HepG2 (cell line): ENCODE results near the gene EYA2. TPM values are rescaled to one million over a fixed set of nuclear protein-coding genes. Genes with fewer than 3 reads are reported as not detected.

ENCODE experiments used
- ATAC-seq: fragments of 200-7000 bp; cut with Tn5 transposase; 3 replicates; pipeline ENCODE4 v1.9.1; 2020; ENCODE audit warnings: mild to moderate bottlenecking, moderate library complexity
- BruUV-seq: library from RNA; stranded (reverse); fragments of 400-500 nt; replicated peaks from 2 replicates; lab custom pipeline; 2021; lab: Mats Ljungman, UMichigan
- CTCF ChIA-PET: fragments of 300-600 bp; formaldehyde crosslinking; extraction: SDS; loops from one replicate; lab custom pipeline; 2021; ENCODE audit warnings: low total read pairs, inconsistent platforms, low intra/inter-chr PET ratio; lab: Yijun Ruan, JAX
- POLR2A ChIA-PET: fragments of 350-600 bp; sonication (Branson Sonifier 250); formaldehyde crosslinking; loops from one replicate; lab custom pipeline; 2020; ENCODE audit warnings: antibody characterized with exemption, inconsistent platforms; lab: Yijun Ruan, JAX
- DNase-seq: peaks from one replicate; pipeline ENCODE4 v3.0.0-alpha.2; 2015; ENCODE audit warnings: low spot score
- FAIRE-seq: peaks from 3 replicates; lab custom pipeline; 2011; peaks lifted over from hg19 to GRCh38; lab: Jason Lieb, UNC
- H2AFZ ChIP-seq: one replicate; pipeline ENCODE4 v1.6.1; 2011; ENCODE audit warnings: low read length, inconsistent platforms
- H3K27ac ChIP-seq: fragments of 300-600 bp; 3 replicates; pipeline ENCODE4 v1.8.0; 2011; ENCODE audit warnings: mixed run types, mild to moderate bottlenecking, mixed read lengths, low read length, inconsistent platforms; ENCODE audit not compliant: insufficient read depth; ENCODE audit errors: extremely low read length
- H3K27me3 ChIP-seq, 2 experiments: fragments of 200-600 bp in 1 of 2; 2 replicates in 1 of 2; 3 replicates in 1 of 2; pipeline versions ENCODE4 v1.6.0 to v1.8.0; 2011; ENCODE audit warnings: low read length in 2 of 2, mild to moderate bottlenecking in 2 of 2, moderate library complexity in 2 of 2, inconsistent platforms in 1 of 2; ENCODE audit not compliant: insufficient read depth in 2 of 2, control insufficient read depth in 1 of 2
- H3K36me3 ChIP-seq, 2 experiments: fragments of 200-600 bp in 1 of 2; replicated peaks in 1 of 2; 2 replicates in 1 of 2; 3 replicates in 1 of 2; pipeline versions ENCODE4 v1.5.1 to v1.8.0; 2011; ENCODE audit warnings: low read length in 2 of 2, inconsistent platforms in 1 of 2; ENCODE audit not compliant: insufficient read depth in 2 of 2, control insufficient read depth in 1 of 2
- H3K4me1 ChIP-seq: 2 replicates; pipeline ENCODE4 v1.5.1; 2012; ENCODE audit warnings: low read length, inconsistent platforms; ENCODE audit not compliant: insufficient read depth
- H3K4me2 ChIP-seq: 2 replicates; pipeline ENCODE4 v1.6.0; 2011; ENCODE audit warnings: low read depth, low read length, inconsistent platforms
- H3K4me3 ChIP-seq, 3 experiments: fragments of 200-600 bp in 1 of 3; sonication (generic), shearing (Covaris generic) in 1 of 3; replicated peaks in 1 of 3; 2 replicates each; pipeline ENCODE4 v1.5.1; 2011 to 2016; ENCODE audit warnings: low read length in 3 of 3, inconsistent platforms in 2 of 3, low read depth in 2 of 3, mild to moderate bottlenecking in 2 of 3, control low read depth in 1 of 3, mixed read lengths in 1 of 3; ENCODE audit not compliant: insufficient read depth in 1 of 3
- H3K79me2 ChIP-seq: one replicate; pipeline ENCODE4 v1.6.1; 2011; ENCODE audit warnings: low read length, inconsistent platforms; ENCODE audit not compliant: insufficient read depth
- H3K9ac ChIP-seq: 2 replicates; pipeline ENCODE4 v1.6.0; 2011; ENCODE audit warnings: mild to moderate bottlenecking, low read depth, low read length, inconsistent platforms; ENCODE audit not compliant: insufficient read depth
- H3K9me3 ChIP-seq: 2 replicates; pipeline ENCODE4 v1.5.1; 2012; ENCODE audit warnings: mild to moderate bottlenecking, low read length
- H4K20me1 ChIP-seq: 2 replicates; pipeline ENCODE4 v1.6.0; 2011; ENCODE audit warnings: inconsistent platforms, mild to moderate bottlenecking, low read length, moderate library complexity; ENCODE audit not compliant: insufficient read depth
- E2F5 ChIP-seq: sonication (generic); formaldehyde crosslinking; conservative IDR thresholded peaks from 2 replicates; pipeline ENCODE4 v1.4.0; 2020; ENCODE audit warnings: missing genetic modification reagents
- EEA1 ChIP-seq: sonication (generic); formaldehyde crosslinking; IDR thresholded peaks from 2 replicates; pipeline ENCODE4 v1.5.1; 2020; ENCODE audit warnings: mild to moderate bottlenecking, missing genetic modification reagents, borderline replicate concordance
- HCFC1 ChIP-seq: fragments of 150-350 bp; IDR thresholded peaks from 2 replicates; pipeline ENCODE4 v1.6.1; 2014; ENCODE audit warnings: low read depth, low read length
- HES4 ChIP-seq: sonication (generic); formaldehyde crosslinking; IDR thresholded peaks from 2 replicates; pipeline ENCODE4 v1.9.0; 2021; ENCODE audit warnings: mild to moderate bottlenecking, missing genetic modification reagents, borderline replicate concordance
- HNRNPL ChIP-seq: fragments of 200-400 bp; formaldehyde crosslinking; IDR thresholded peaks from 2 replicates; pipeline ENCODE4 v1.6.1; 2017; ENCODE audit warnings: mild to moderate bottlenecking, low read depth, low read length
- KDM4B ChIP-seq: sonication (generic); formaldehyde crosslinking; IDR thresholded peaks from 2 replicates; pipeline ENCODE4 v1.4.0; 2020; ENCODE audit warnings: missing genetic modification reagents
- NCOA1 ChIP-seq: sonication (generic); formaldehyde crosslinking; IDR thresholded peaks from 2 replicates; pipeline ENCODE4 v1.9.0; 2021; ENCODE audit warnings: missing genetic modification reagents
- SOX13 ChIP-seq, 3 experiments: fragments of 450-650 bp in 1 of 3; sonication (generic) in 1 of 3; formaldehyde crosslinking in 1 of 3; IDR thresholded peaks in 2 of 3; conservative IDR thresholded peaks in 1 of 3; 2 replicates each; pipeline versions ENCODE4 v1.5.0 to v1.6.1; 2016 to 2020; ENCODE audit warnings: antibody characterized with exemption in 1 of 3, mild to moderate bottlenecking in 1 of 3, missing compliant biosample characterization in 1 of 3, missing genetic modification reagents in 1 of 3, moderate library complexity in 1 of 3
- TERF1 ChIP-seq: sonication (generic); formaldehyde crosslinking; IDR thresholded peaks from 2 replicates; pipeline ENCODE4 v1.8.0; 2022; ENCODE audit warnings: mild to moderate bottlenecking, missing genetic modification reagents, moderate library complexity
- ZMYM2 ChIP-seq: sonication (generic); formaldehyde crosslinking; IDR thresholded peaks from 2 replicates; pipeline ENCODE4 v1.8.0; 2022; ENCODE audit warnings: mild to moderate bottlenecking, missing genetic modification reagents
- ZNF543 ChIP-seq: sonication (generic); formaldehyde crosslinking; IDR thresholded peaks from 2 replicates; pipeline ENCODE4 v1.4.0; 2020; ENCODE audit warnings: mild to moderate bottlenecking, missing genetic modification reagents
- ZNF737 ChIP-seq: sonication (generic); formaldehyde crosslinking; IDR thresholded peaks from 2 replicates; pipeline ENCODE4 v1.5.0; 2020; ENCODE audit warnings: missing genetic modification reagents, mild to moderate bottlenecking, borderline replicate concordance
- ZNF776 ChIP-seq: sonication (generic); formaldehyde crosslinking; IDR thresholded peaks from 2 replicates; pipeline ENCODE4 v1.4.0; 2020; ENCODE audit warnings: mild to moderate bottlenecking, missing genetic modification reagents
- ZNF780A ChIP-seq: sonication (generic); formaldehyde crosslinking; IDR thresholded peaks from 2 replicates; pipeline ENCODE4 v1.8.0; 2022; ENCODE audit warnings: mild to moderate bottlenecking, missing genetic modification reagents, moderate library complexity
- WGBS: methylation state at CpG from one replicate; pipeline ENCODE4 v1.1.6; 2017; ENCODE audit warnings: low lambda C conversion rate; 5-methylcytosine and 5-hydroxymethylcytosine counted together
- in situ Hi-C: cut with HindIII; loops from 2 replicates; pipeline ENCODE4 v1.10.0; 2017; ENCODE audit warnings: low pct_unique_long_range_greater_than_20kb; ENCODE audit not compliant: extremely low pct_ligation_motif_present
- intact Hi-C: fragments of 100-400 bp; cut with micrococcal nuclease; formaldehyde crosslinking; loops from one replicate; pipeline ENCODE4 v1.10.0; 2022; ENCODE audit not compliant: unreplicated experiment
- polyA plus RNA-seq, 8 experiments: library from polyadenylated mRNA; depleted of rRNA in 3 of 8; stranded (reverse) in 7 of 8; unstranded in 1 of 8; fragments of >200 nt; fragmentation: Illumina TruSeq in 4 of 8; extraction: Trizol in 4 of 8; gene quantifications; 2 replicates each; pipeline versions ENCODE4 v1.2.1 to v1.2.3, GENCODE V29; 2011 to 2016; ENCODE audit warnings: low read depth in 4 of 8, missing spikeins in 1 of 8, mixed read lengths in 1 of 8; ENCODE audit not compliant: insufficient read depth in 1 of 8
- total RNA-seq, 5 experiments: library from RNA; depleted of rRNA; stranded (reverse); fragments of >200 nt; fragmentation: Illumina TruSeq; extraction: Trizol; gene quantifications; 2 replicates each; pipeline ENCODE4 v1.2.3, GENCODE V29; 2016; ENCODE audit warnings: low read depth in 1 of 5
- TF ChIP-seq, protein P1 (sequence below): sonication (generic); formaldehyde crosslinking; IDR thresholded peaks from 2 replicates; pipeline ENCODE4 v1.8.0; 2022; ENCODE audit warnings: mild to moderate bottlenecking, missing genetic modification reagents; ENCODE audit not compliant: insufficient replicate concordance
- TF ChIP-seq, protein P2 (sequence below): sonication (generic); formaldehyde crosslinking; IDR thresholded peaks from 2 replicates; pipeline ENCODE4 v1.5.0; 2020; ENCODE audit warnings: mild to moderate bottlenecking, missing genetic modification reagents
- TF ChIP-seq, protein P3 (sequence below): IDR thresholded peaks from 2 replicates; pipeline ENCODE4 v1.6.1; 2016; ENCODE audit warnings: low read depth, borderline replicate concordance

EYA2 gene
- total and polyA plus RNA-seq, 2 of the 13 experiments (the other 11 are each of a cell fraction or from before 2014, with no cell fraction given): not detected

DNA sequence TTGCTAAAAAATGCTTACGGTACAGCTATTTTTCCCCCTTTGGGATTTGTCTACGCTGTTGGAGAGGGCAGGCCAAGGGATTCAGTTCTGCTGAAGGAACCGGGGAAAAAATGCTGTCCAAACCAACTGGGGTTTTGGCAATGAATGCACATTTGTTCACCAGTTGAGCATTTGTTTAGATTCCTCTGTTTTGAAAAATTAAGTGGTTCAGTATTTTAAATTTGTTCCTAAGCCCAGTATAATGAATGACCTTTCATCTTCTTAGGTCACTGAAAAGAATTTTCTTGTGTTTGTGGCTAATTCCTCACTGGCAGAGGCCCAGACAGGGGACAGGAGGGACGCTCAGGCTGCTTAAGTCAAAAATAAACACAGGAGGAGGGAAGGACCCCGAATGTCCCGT is 10.8 kb upstream of the EYA2 start:
- CTCF ChIA-PET: no interaction called here
- Histone ChIP-seq H4K20me1 (no peaks in the 10 kb centered on the region), H2AFZ (no peak overlapping the region), H3K27me3 (peaks cover 0 to 18% of the 10 kb centered on the region in 2 experiments; a peak in 2 of 5 replicates), H3K36me3 (no peaks in the 10 kb centered on the region), H3K4me2 (no peak overlapping the region), H3K4me1 (no peaks in the 10 kb centered on the region), H3K27ac (no peak overlapping the region), H3K4me3 (no peak overlapping the region), H3K79me2 (no peaks in the 10 kb centered on the region), H3K9ac (no peak overlapping the region), H3K9me3 (no peaks in the 10 kb centered on the region)
- 2% methylated on average over 6 of the region's 6 CpGs for WGBS
- POLR2A ChIA-PET: no interaction called here
- no TSS peak for BruUV-seq
- ATAC-seq (no peak), DNase-seq (no peak), FAIRE-seq (no peak)
- in situ Hi-C loops (no loop called here), intact Hi-C loops (no loop called here)
- TF ChIP-seq KDM4B (CRISPR knock-in tag) (no peak), HES4 (no peak), SOX13 (IDR thresholded peaks at IDR 0.05) (no peak), SOX13 (CRISPR knock-in tag; conservative IDR thresholded peaks at IDR 0.05 in 1 of 2, IDR thresholded peaks at IDR 0.05 in 1 of 2) (no peak), ZMYM2 (CRISPR knock-in tag) (no peak), E2F5 (no peak), ZNF776 (no peak), HNRNPL (no peak), EEA1 (no peak), NCOA1 (no peak), ZNF780A (CRISPR knock-in tag) (no peak), ZNF543 (CRISPR knock-in tag) (no peak), ZNF737 (CRISPR knock-in tag) (no peak), TERF1 (no peak), HCFC1 (no peak)
- TF ChIP-seq, protein P1, sequence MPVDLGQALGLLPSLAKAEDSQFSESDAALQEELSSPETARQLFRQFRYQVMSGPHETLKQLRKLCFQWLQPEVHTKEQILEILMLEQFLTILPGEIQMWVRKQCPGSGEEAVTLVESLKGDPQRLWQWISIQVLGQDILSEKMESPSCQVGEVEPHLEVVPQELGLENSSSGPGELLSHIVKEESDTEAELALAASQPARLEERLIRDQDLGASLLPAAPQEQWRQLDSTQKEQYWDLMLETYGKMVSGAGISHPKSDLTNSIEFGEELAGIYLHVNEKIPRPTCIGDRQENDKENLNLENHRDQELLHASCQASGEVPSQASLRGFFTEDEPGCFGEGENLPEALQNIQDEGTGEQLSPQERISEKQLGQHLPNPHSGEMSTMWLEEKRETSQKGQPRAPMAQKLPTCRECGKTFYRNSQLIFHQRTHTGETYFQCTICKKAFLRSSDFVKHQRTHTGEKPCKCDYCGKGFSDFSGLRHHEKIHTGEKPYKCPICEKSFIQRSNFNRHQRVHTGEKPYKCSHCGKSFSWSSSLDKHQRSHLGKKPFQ (CRISPR knock-in tag): no peak
- TF ChIP-seq, protein P2, sequence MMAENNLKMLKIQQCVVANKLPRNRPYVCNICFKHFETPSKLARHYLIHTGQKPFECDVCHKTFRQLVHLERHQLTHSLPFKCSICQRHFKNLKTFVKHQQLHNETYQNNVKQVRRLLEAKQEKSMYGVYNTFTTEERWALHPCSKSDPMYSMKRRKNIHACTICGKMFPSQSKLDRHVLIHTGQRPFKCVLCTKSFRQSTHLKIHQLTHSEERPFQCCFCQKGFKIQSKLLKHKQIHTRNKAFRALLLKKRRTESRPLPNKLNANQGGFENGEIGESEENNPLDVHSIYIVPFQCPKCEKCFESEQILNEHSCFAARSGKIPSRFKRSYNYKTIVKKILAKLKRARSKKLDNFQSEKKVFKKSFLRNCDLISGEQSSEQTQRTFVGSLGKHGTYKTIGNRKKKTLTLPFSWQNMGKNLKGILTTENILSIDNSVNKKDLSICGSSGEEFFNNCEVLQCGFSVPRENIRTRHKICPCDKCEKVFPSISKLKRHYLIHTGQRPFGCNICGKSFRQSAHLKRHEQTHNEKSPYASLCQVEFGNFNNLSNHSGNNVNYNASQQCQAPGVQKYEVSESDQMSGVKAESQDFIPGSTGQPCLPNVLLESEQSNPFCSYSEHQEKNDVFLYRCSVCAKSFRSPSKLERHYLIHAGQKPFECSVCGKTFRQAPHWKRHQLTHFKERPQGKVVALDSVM (CRISPR knock-in tag): no peak
- TF ChIP-seq, protein P3, sequence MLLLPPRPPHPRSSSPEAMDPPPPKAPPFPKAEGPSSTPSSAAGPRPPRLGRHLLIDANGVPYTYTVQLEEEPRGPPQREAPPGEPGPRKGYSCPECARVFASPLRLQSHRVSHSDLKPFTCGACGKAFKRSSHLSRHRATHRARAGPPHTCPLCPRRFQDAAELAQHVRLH: no peak
